ENCODE measurements around the gene C6orf62.

The C6orf62 gene

DNA sequence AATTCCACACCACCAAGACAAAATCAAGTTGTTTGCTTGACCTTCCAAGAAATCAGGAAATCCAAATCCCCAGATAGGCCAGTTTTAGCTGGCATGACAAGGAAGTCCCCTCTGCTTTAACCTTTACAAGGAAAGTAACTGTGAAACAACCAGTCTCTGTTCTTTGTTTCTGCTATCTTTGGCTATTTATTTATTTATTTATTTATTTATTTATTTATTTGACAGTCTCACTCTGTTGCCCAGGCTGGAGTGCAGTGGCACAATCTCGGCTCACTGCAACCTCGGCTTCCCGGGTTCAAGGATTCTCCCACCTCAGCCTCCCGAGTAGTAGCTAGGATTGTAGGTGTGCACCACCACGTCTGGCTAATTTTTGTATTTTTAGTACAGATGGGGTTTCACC is 41.3 kb upstream of the C6orf62 start:
- no CpG with 5 or more reads among the region's 5 CpGs for WGBS, 2 donors (ENCODE audit: extremely low coverage in 2 of 2, insufficient read length in 2 of 2, insufficient replicate concordance in 1 of 2)
- H2BK15ac ChIP-seq (ENCODE audit: low read length), result no peak overlapping the region
- no peak overlapping the region for H3K4me3 ChIP-seq (ENCODE audit: low read length in 2 of 2)
- no peak overlapping the region for H2AFZ ChIP-seq (ENCODE audit: low read length)
- H3K27me3 ChIP-seq (ENCODE audit: control insufficient read depth in 3 of 3, insufficient read depth in 3 of 3, low read depth in 1 of 3, low read length in 3 of 3), result no peaks in the 10 kb centered on the region
- H2BK5ac ChIP-seq (ENCODE audit: low read length), result no peak overlapping the region
- H4K8ac ChIP-seq (ENCODE audit: low read depth, low read length), result no peak overlapping the region
- H2BK12ac ChIP-seq (ENCODE audit: low read length), result no peak overlapping the region
- no peaks in the 10 kb centered on the region for H3K9me3 ChIP-seq (replicated peaks in 1 of 2; ENCODE audit: control insufficient read depth in 2 of 2, insufficient read depth in 1 of 2, low read depth in 1 of 2, low read length in 2 of 2)
- no peaks in the 10 kb centered on the region for H3K36me3 ChIP-seq (replicated peaks in 1 of 2; ENCODE audit: control insufficient read depth in 2 of 2, insufficient read depth in 2 of 2, low read length in 2 of 2)
- H2AK5ac ChIP-seq (ENCODE audit: low read depth, low read length), result no peak overlapping the region
- DNase-seq (ENCODE audit: low spot score), result no peak
- H2BK120ac ChIP-seq (ENCODE audit: low read depth, low read length), result no peak overlapping the region
- H3K79me1 ChIP-seq (ENCODE audit: low read depth, low read length), result no peaks in the 10 kb centered on the region
- H3K23ac ChIP-seq (ENCODE audit: low read depth, low read length, poor library complexity), result no peak overlapping the region
- H3K14ac ChIP-seq (ENCODE audit: low read length), result no peak overlapping the region
- no peak overlapping the region for H3K4me2 ChIP-seq (ENCODE audit: insufficient read depth, low read length, poor library complexity, severe bottlenecking)
- peaks cover 0 to 5% of the 10 kb centered on the region in 2 donors for H3K4me1 ChIP-seq (ENCODE audit: control insufficient read depth in 2 of 2, insufficient read depth in 1 of 2, low read depth in 1 of 2, low read length in 2 of 2)
- H3K9ac ChIP-seq (ENCODE audit: low read depth, low read length, poor library complexity), result no peak overlapping the region
- H3K27ac ChIP-seq (replicated peaks; ENCODE audit: low read length), result no peak overlapping the region
- H3K18ac ChIP-seq (ENCODE audit: low read length), result no peak overlapping the region
- H4K91ac ChIP-seq (ENCODE audit: low read depth, low read length, poor library complexity), result no peak overlapping the region
- H3K4ac ChIP-seq (ENCODE audit: low read length), result no peak overlapping the region

DNA sequence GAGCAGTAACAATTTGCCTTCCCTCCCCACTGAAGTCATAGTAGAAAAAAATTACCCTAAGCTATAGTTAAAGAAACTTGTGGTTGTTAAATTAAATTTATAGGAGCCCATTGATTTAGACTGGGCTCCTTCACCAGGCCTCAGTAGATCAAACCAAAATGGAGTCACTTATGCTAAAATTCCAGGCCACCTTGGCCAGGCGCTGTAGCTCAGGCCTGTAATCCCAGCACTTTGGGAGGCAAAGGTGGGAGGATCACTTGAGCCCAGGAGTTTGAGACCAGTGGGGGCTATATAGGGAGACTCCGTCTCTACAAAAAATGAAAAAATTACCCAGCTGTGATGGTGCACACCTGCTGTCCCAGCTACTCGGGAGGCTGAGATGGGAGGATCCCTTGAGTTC is 40.8 kb upstream of the C6orf62 start:
- Histone ChIP-seq H3K4me3 (ENCODE audit: low read length in 2 of 2) (no peak overlapping the region), H3K14ac (ENCODE audit: low read length) (no peak overlapping the region), H3K4ac (ENCODE audit: low read length) (no peak overlapping the region), H2AK5ac (ENCODE audit: low read depth, low read length) (no peak overlapping the region), H2BK120ac (ENCODE audit: low read depth, low read length) (no peak overlapping the region), H3K9ac (ENCODE audit: low read depth, low read length, poor library complexity) (no peak overlapping the region), H2AFZ (ENCODE audit: low read length) (no peak overlapping the region), H3K27ac (replicated peaks; ENCODE audit: low read length) (no peak overlapping the region), H4K91ac (ENCODE audit: low read depth, low read length, poor library complexity) (no peak overlapping the region), H3K9me3 (replicated peaks in 1 of 2; ENCODE audit: control insufficient read depth in 2 of 2, insufficient read depth in 1 of 2, low read depth in 1 of 2, low read length in 2 of 2) (no peaks in the 10 kb centered on the region), H3K27me3 (ENCODE audit: control insufficient read depth in 3 of 3, insufficient read depth in 3 of 3, low read depth in 1 of 3, low read length in 3 of 3) (no peaks in the 10 kb centered on the region), H2BK12ac (ENCODE audit: low read length) (no peak overlapping the region), H2BK15ac (ENCODE audit: low read length) (no peak overlapping the region), H3K4me1 (ENCODE audit: control insufficient read depth in 2 of 2, insufficient read depth in 1 of 2, low read depth in 1 of 2, low read length in 2 of 2) (peaks cover 0 to 5% of the 10 kb centered on the region in 2 donors), H3K36me3 (replicated peaks in 1 of 2; ENCODE audit: control insufficient read depth in 2 of 2, insufficient read depth in 2 of 2, low read length in 2 of 2) (no peaks in the 10 kb centered on the region), H3K79me1 (ENCODE audit: low read depth, low read length) (no peaks in the 10 kb centered on the region), H3K23ac (ENCODE audit: low read depth, low read length, poor library complexity) (no peak overlapping the region), H3K18ac (ENCODE audit: low read length) (no peak overlapping the region), H2BK5ac (ENCODE audit: low read length) (no peak overlapping the region), H4K8ac (ENCODE audit: low read depth, low read length) (no peak overlapping the region), H3K4me2 (ENCODE audit: insufficient read depth, low read length, poor library complexity, severe bottlenecking) (no peak overlapping the region)
- DNase-seq (ENCODE audit: low spot score), result no peak
- no CpG with 5 or more reads among the region's 3 CpGs for WGBS, 2 donors (ENCODE audit: extremely low coverage in 2 of 2, insufficient read length in 2 of 2, insufficient replicate concordance in 1 of 2)

DNA sequence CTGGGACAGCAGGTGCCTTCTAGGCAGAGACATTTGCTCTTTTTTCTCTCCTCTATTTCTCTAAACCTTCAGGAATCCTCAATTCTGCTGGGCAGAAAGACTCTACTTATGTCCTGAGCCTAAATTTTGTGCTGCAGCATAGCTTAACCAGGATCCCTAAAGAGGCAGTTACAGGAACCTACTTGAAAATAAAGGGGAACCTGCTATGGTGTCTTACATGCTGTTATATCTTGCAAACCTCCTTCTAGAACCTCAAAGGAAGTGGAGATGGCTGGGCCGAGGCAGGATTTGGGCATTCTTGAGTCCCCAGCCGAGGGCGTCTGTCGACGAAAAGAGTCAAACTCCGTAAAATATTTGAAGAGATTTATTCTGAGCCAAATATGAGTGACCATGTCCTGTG is 38.7 kb upstream of the C6orf62 start:
- Histone ChIP-seq H3K9ac (ENCODE audit: low read depth, low read length, poor library complexity) (no peak overlapping the region), H3K4ac (ENCODE audit: low read length) (no peak overlapping the region), H2BK12ac (ENCODE audit: low read length) (no peak overlapping the region), H2AFZ (ENCODE audit: low read length) (peak overlapping the region; percentile 58), H3K79me1 (ENCODE audit: low read depth, low read length) (no peaks in the 10 kb centered on the region), H3K27ac (replicated peaks; ENCODE audit: low read length) (no peak overlapping the region), H4K91ac (ENCODE audit: low read depth, low read length, poor library complexity) (no peak overlapping the region), H3K23ac (ENCODE audit: low read depth, low read length, poor library complexity) (no peak overlapping the region), H3K36me3 (replicated peaks in 1 of 2; ENCODE audit: control insufficient read depth in 2 of 2, insufficient read depth in 2 of 2, low read length in 2 of 2) (no peaks in the 10 kb centered on the region), H3K4me3 (ENCODE audit: low read length in 2 of 2) (no peak overlapping the region), H3K9me3 (replicated peaks in 1 of 2; ENCODE audit: control insufficient read depth in 2 of 2, insufficient read depth in 1 of 2, low read depth in 1 of 2, low read length in 2 of 2) (no peaks in the 10 kb centered on the region), H2BK5ac (ENCODE audit: low read length) (no peak overlapping the region), H2AK5ac (ENCODE audit: low read depth, low read length) (no peak overlapping the region), H3K4me1 (ENCODE audit: control insufficient read depth in 2 of 2, insufficient read depth in 1 of 2, low read depth in 1 of 2, low read length in 2 of 2) (peaks cover 0 to 5% of the 10 kb centered on the region in 2 donors), H3K27me3 (ENCODE audit: control insufficient read depth in 3 of 3, insufficient read depth in 3 of 3, low read depth in 1 of 3, low read length in 3 of 3) (no peaks in the 10 kb centered on the region), H3K18ac (ENCODE audit: low read length) (no peak overlapping the region), H4K8ac (ENCODE audit: low read depth, low read length) (no peak overlapping the region), H2BK15ac (ENCODE audit: low read length) (no peak overlapping the region), H3K4me2 (ENCODE audit: insufficient read depth, low read length, poor library complexity, severe bottlenecking) (no peak overlapping the region), H2BK120ac (ENCODE audit: low read depth, low read length) (no peak overlapping the region), H3K14ac (ENCODE audit: low read length) (no peak overlapping the region)
- DNase-seq (ENCODE audit: low spot score), result no peak
- WGBS, 2 donors (ENCODE audit: extremely low coverage in 2 of 2, insufficient read length in 2 of 2, insufficient replicate concordance in 1 of 2), result no CpG with 5 or more reads among the region's 6 CpGs

DNA sequence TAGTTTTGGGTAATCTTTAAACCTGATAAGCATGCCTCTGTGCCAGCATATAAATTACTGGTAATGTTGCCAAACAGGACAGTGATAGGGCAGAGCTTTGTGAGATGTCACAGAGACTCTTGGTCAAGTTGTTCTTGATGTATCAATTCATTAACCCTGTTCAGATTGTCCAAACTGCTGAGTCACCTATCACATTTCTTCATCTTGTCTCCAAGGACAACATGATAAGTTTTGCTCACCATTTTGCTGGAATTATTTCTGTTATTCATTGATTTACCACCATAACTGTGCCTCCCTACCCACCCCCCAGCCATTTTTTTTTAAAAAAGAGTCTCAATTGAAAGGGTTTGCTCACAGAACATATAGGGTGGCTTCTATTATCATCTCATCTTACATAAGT is 36.3 kb upstream of the C6orf62 start:
- H4K8ac ChIP-seq (ENCODE audit: low read depth, low read length), result no peak overlapping the region
- H2AK5ac ChIP-seq (ENCODE audit: low read depth, low read length), result no peak overlapping the region
- H2BK12ac ChIP-seq (ENCODE audit: low read length), result no peak overlapping the region
- H3K9ac ChIP-seq (ENCODE audit: low read depth, low read length, poor library complexity), result no peak overlapping the region
- no peak overlapping the region for H3K4me2 ChIP-seq (ENCODE audit: insufficient read depth, low read length, poor library complexity, severe bottlenecking)
- no peak overlapping the region for H3K4ac ChIP-seq (ENCODE audit: low read length)
- H3K27ac ChIP-seq (replicated peaks; ENCODE audit: low read length), result no peak overlapping the region
- H2BK5ac ChIP-seq (ENCODE audit: low read length), result no peak overlapping the region
- H3K4me1 ChIP-seq (ENCODE audit: control insufficient read depth in 2 of 2, insufficient read depth in 1 of 2, low read depth in 1 of 2, low read length in 2 of 2), result peaks cover 0 to 2% of the 10 kb centered on the region in 2 donors
- no peaks in the 10 kb centered on the region for H3K79me1 ChIP-seq (ENCODE audit: low read depth, low read length)
- H2AFZ ChIP-seq (ENCODE audit: low read length), result no peak overlapping the region
- DNase-seq (ENCODE audit: low spot score), result no peak
- H3K36me3 ChIP-seq (replicated peaks in 1 of 2; ENCODE audit: control insufficient read depth in 2 of 2, insufficient read depth in 2 of 2, low read length in 2 of 2), result no peaks in the 10 kb centered on the region
- peaks cover 0 to 3% (median 0%) of the 10 kb centered on the region in 3 experiments for H3K27me3 ChIP-seq (ENCODE audit: control insufficient read depth in 3 of 3, insufficient read depth in 3 of 3, low read depth in 1 of 3, low read length in 3 of 3)
- H3K14ac ChIP-seq (ENCODE audit: low read length), result no peak overlapping the region
- no peak overlapping the region for H3K23ac ChIP-seq (ENCODE audit: low read depth, low read length, poor library complexity)
- H3K4me3 ChIP-seq (ENCODE audit: low read length in 2 of 2), result no peak overlapping the region
- H3K18ac ChIP-seq (ENCODE audit: low read length), result no peak overlapping the region
- no peak overlapping the region for H2BK15ac ChIP-seq (ENCODE audit: low read length)
- no peaks in the 10 kb centered on the region for H3K9me3 ChIP-seq (replicated peaks in 1 of 2; ENCODE audit: control insufficient read depth in 2 of 2, insufficient read depth in 1 of 2, low read depth in 1 of 2, low read length in 2 of 2)
- no peak overlapping the region for H4K91ac ChIP-seq (ENCODE audit: low read depth, low read length, poor library complexity)
- H2BK120ac ChIP-seq (ENCODE audit: low read depth, low read length), result no peak overlapping the region
